Measurements from ENCODE around the gene PNPLA1. TPM values are rescaled to one million over a fixed set of nuclear protein-coding genes. Genes with fewer than 3 reads are reported as not detected.

Gene PNPLA1
- total RNA-seq, 1 donor from 2014 or later: not detected

GRCh38 chr6:36273802-36274514 is 4.1 kb downstream of the PNPLA1 start:
- no peaks in the 10 kb centered on the region for H3K36me3 ChIP-seq
- H3K4me3 ChIP-seq: no peak overlapping the region
- H3K27ac ChIP-seq: no peak overlapping the region
- TF ChIP-seq CTCF (IDR thresholded peaks at IDR 0.05): no peak
- peak in 1 of 2 donors; percentile 7 for DNase-seq (ENCODE audit: low spot score in 2 of 2)
- H3K9me3 ChIP-seq: no peaks in the 10 kb centered on the region
- intact Hi-C loops (cut with DNase I): no loop called here
- H3K4me1 ChIP-seq: no peaks in the 10 kb centered on the region
- no peaks in the 10 kb centered on the region for H3K27me3 ChIP-seq

GRCh38 chr6:36276581-36277536 is 7.0 kb downstream of the PNPLA1 start:
- peak in 1 of 2 donors; percentile 21 for DNase-seq (ENCODE audit: low spot score in 2 of 2)
- intact Hi-C loops (cut with DNase I): no loop called here
- Histone ChIP-seq H3K4me3 (no peak overlapping the region), H3K27ac (no peak overlapping the region), H3K4me1 (no peaks in the 10 kb centered on the region), H3K36me3 (no peaks in the 10 kb centered on the region), H3K9me3 (no peaks in the 10 kb centered on the region), H3K27me3 (no peaks in the 10 kb centered on the region)
- TF ChIP-seq CTCF (IDR thresholded peaks at IDR 0.05): no peak

- Histone ChIP-seq H3K9me3 (no peaks in the 10 kb centered on the region), H3K27ac (no peak overlapping the region), H3K36me3 (no peaks in the 10 kb centered on the region), H3K4me1 (no peaks in the 10 kb centered on the region), H3K27me3 (no peaks in the 10 kb centered on the region), H3K4me3 (no peak overlapping the region)
- TF ChIP-seq CTCF (IDR thresholded peaks at IDR 0.05): no peak
- no peak for DNase-seq (ENCODE audit: low spot score in 2 of 2)
- intact Hi-C loops (cut with DNase I): no loop called here
These were observed 8.1 kb downstream of the PNPLA1 start for GRCh38 chr6:36277946-36278470.

GRCh38 chr6:36280467-36280866 is 10.6 kb downstream of the PNPLA1 start:
- Histone ChIP-seq H3K27me3 (no peaks in the 10 kb centered on the region), H3K4me1 (no peaks in the 10 kb centered on the region), H3K9me3 (no peaks in the 10 kb centered on the region), H3K36me3 (no peaks in the 10 kb centered on the region), H3K27ac (no peak overlapping the region), H3K4me3 (no peak overlapping the region)
- intact Hi-C loops (cut with DNase I): no loop called here
- TF ChIP-seq CTCF (IDR thresholded peaks at IDR 0.05): no peak
- DNase-seq (ENCODE audit: low spot score in 2 of 2): no peak

DNA sequence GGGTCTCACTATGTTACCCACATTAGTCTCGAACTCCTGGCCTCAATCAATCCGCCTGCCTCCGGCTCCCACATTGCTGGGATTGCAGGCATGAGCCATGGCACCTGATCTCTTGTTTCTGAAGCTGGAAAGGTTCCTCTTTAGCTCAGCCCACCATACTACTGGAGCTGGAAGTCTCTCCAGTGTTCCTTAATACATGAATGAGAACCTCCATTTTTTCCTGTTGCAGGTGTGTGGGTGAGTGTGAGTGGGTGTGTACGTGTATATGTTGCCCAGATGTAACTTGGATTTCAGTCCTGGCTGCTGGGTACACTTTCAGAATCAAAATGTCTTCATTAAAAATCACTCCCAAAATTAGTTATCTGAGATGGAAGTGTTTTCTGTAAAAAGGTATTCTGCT is 11.1 kb downstream of the PNPLA1 start:
- H3K4me3 ChIP-seq: no peak overlapping the region
- no peaks in the 10 kb centered on the region for H3K36me3 ChIP-seq
- H3K9me3 ChIP-seq: no peaks in the 10 kb centered on the region
- H3K4me1 ChIP-seq: no peaks in the 10 kb centered on the region
- DNase-seq (ENCODE audit: low spot score in 2 of 2): no peak
- H3K27me3 ChIP-seq: peaks cover 3% of the 10 kb centered on the region
- TF ChIP-seq CTCF (IDR thresholded peaks at IDR 0.05): no peak
- intact Hi-C loops (cut with DNase I): no loop called here
- no peak overlapping the region for H3K27ac ChIP-seq
